Stimulated activated CD4-positive, alpha-beta T cell treated with anti-CD3 and anti-CD28 coated beads, Interleukin-4, amount 100 ng/mL, for 4 hours (primary cell): ENCODE data around the gene SPRY2.
A peak's percentile ranks its signal among the peaks of the same experiment; 100 is the strongest.
"Not testable (repeated sequence)": the region's sequence is repeated elsewhere in the genome, so short reads cannot be mapped to it uniquely, and the experiment has no call there.

ENCODE experiments used
- DNase-seq, 2 experiments: peaks; one replicate each; pipeline ENCODE4 v3.0.0-alpha.2; 2020

The SPRY2 gene

GRCh38 chr13:80348314-80348713 is 7.4 kb upstream of the SPRY2 start:
- no peak for DNase-seq

DNA sequence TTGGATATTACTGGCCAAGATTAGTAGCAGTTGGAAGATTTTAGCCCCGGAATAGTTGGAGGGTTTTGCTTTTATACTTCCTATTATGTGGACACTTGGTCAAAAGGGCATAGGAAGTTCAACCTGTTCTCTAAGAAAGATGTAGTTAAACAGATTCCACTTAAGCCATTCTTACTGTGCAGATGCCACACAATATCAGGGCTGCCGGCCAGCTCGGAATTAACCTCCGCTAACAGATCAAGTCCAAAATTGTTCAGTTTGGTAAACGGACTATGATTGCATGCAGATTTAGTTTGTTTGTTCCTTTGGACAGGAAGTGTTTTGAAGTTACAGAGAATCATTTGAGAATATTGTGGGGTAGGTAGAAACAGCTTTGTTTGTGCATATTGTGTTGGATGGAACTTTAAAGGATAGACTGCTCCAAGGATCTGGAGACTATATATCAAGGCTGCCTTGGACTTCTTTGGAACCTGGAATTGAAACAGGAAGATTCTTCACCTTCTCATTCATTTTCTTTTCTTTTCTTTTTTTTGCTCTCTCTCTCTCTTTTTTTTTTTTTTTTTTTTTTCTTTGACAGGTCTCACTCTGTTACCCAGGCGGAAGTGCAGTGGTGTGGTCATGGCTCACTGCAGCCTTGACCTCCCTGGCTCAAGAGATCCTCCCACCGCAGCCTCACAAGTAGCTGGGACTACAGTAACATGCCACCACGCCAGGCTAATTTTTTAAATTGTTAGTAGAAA is 5.0 kb upstream of the SPRY2 start:
- DNase-seq: no peak

- DNase-seq: not testable (repeated sequence)
Measured at GRCh38 chr13:80344032-80344431, 3.1 kb upstream of the SPRY2 start.

GRCh38 chr13:80342471-80343371 is 1.8 kb upstream of the SPRY2 start:
- DNase-seq: peak; percentile 38 to 68

GRCh38 chr13:80341756-80342370 is 937 bp upstream of the SPRY2 start:
- no peak for DNase-seq

GRCh38 chr13:80340651-80341100 is 250 bp downstream of the SPRY2 start:
- no peak for DNase-seq

DNA sequence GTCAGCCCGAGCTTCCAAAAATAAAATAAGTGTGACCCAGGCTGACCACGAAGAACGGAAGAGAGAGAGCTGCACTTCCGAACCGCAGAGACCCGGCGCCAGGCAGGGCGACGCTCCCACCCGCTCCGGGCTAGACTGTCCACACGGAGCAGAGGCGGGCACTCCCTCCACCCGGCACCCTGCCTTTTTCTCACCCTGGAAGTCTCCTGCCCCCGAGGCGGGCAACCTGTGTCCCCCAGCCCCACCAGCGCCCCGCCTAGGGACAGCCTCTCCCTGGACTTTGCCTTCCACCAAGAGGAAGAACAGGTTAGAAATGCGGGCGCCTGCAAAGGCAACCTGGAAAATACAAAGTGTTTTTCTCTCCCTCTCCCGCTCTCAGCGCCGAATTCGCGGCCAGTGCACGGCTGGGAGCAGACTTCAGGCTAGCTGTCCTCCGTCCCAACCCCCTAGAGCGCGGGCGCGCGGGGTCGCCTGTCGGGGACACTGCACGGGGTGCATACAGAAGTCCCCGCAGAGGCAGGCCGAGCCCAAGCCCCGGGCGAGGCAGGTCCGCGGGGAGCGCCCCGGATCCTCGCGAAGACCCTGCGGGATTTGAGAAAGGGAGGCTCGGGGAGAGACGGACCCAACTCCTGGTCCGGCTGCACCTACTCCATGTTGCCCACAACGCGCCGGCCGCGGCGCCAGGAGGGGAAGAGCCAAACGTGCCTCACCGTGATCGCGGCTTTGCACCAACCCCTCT is 845 bp downstream of the SPRY2 start:
- DNase-seq: no peak

DNA sequence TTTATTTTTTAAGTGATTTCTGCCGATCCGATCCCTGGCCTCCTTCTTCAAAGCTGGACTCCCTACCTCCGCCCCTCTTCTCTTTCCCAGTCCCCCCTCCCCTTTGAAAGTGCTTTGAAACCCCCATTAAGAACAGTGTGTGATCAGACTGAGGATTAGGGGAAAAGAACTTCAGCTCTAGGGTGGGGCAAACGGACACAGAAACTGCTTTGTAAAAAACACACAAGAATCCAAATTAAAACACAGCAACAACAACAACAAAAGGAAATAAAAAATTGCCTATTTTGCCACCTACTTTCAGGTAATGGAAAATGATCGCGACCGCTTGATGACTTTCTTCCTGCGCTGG is 1.4 kb downstream of the SPRY2 start:
- no peak for DNase-seq

DNA sequence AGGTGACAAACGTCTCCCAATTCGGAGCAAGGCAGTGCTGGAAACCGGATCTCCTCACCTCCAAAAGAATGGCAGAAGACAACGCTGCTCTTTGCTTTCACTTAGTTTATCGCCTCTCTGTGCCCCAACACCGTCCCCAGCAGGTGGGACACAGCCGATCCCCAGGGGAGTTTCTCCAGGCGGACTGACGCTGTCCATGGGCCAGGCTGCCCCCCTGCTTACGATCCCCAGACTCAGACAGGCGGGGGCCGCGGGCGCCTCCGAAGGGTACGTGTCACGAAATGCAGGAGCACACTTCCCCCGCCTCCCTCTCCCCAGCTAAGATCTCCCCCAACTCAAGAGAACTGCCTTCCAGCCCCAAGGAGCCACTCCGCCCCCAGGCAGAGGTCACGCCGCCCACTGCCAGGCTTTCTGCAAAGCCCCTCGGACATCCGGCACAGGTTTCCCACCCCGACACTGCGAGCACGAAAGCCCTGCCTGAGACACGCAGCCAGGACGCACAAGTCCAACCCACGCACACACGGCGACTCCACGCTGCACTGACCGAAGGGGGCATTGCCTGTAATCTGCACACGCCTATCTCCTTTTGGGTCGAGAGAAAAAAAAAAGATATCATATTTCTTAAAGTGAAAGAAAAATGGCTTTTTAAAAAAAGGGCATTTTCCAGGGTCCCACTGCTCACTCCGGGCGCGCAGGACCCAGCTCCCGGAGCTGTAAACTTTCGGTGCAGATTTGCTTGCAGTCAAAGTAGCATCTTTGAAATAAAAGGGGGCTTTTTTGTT is 2.0 kb downstream of the SPRY2 start:
- no peak for DNase-seq

- no peak for DNase-seq
Measured at GRCh38 chr13:80337288-80338081, 3.4 kb downstream of the SPRY2 start.

DNA sequence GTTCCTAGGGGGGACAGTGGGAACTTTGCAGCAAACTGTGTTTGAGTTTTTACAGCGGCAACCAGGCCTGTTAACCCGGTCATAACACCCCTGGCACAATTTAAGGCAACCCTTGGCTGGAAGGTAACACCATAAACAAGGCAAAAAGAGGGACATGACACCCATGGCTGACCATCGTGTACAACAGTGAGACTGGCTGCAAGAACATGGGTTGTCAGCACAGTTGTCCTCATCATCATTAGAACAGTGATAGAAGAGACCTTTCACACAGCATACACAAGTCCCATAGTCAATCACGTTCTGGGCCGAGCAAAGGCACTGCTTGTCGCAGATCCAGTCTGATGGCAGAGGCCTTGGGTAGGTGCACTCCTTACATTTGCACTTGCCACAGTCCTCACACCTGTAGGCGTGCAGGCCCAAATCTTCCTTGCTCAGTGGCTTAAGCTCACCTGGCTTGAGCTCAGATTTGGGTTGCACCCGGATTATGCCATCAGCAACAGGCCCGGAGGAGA is 4.1 kb downstream of the SPRY2 start:
- no peak for DNase-seq

- DNase-seq: no peak
Measured at GRCh38 chr13:80336370-80336769, 4.6 kb downstream of the SPRY2 start.

DNA sequence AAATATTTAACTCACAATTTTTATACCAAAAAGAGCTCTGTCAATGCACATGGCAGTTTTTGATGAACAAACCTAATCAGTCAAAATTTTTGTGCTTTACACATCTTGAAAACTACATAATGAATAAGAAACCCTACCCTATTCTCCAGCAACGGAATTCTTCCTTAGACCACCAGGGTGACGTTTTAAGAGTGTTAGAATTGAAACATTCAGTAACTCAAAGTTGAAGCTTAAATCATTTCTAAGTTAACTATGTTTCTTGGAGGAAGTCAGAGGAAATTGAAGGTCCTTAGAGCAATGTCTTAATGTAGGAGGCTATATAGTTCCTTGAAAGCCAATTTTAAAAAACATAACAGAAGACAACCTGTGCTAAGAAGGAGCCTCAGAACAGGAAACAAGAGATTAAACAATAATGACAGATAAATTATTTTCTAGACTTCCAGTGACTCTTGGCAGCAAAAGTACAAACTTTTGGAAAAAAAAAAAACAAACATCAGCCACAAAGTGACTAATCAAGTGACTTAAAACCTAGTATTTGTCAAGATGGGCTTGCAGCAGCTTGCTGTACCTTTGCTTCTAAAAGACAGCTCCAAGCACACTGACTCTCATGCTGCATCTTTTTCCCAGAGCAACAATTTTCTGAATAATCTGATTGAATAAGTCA is 6.2 kb downstream of the SPRY2 start:
- DNase-seq: no peak

- DNase-seq: no peak
Measured at GRCh38 chr13:80331984-80332383, 8.9 kb downstream of the SPRY2 start.

DNA sequence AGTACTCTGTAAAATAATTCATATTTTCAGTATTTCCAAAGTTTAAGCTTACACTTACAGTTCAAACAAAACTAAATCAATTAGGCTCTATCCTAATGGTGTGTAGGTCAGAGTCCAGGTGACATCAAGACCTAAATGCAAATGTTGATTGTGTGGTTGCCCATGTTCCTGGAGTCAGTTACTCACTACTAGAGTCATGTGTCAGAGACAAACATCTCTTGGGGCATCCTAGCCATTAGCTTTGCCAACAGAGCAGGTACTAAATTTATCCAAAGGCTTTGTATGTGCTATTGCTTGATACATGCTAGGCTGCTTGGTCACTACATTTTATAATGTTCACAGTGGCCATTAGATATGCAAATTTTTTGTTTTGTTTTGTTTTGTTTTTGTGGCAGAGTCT is 11.7 kb downstream of the SPRY2 start:
- no peak for DNase-seq

GRCh38 chr13:80319004-80319403 is 21.9 kb downstream of the SPRY2 start:
- no peak for DNase-seq

- no peak for DNase-seq
Measured at GRCh38 chr13:80314711-80315653, 25.9 kb downstream of the SPRY2 start.

GRCh38 chr13:80313668-80314256 is 27.2 kb downstream of the SPRY2 start:
- DNase-seq: no peak

DNA sequence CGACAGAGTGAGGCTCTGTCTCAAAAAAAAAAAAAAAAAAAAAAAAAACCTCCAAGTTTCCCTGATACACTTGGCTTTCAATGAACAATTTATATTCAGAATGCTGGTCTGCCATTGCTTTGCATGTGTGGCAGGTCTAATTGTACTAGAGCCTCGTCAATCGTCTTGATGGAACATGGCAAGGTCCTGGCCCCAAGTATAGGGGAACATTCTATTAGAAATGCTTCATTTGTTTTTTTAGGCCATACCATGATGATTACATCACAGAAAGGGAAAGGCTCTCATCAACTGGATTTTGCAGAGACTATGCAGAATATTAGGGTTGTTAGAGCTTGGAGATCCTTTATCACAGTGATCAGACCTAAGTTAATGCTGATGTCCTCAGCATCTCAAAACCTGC is 28.0 kb downstream of the SPRY2 start:
- no peak for DNase-seq
